ENCODE data around the gene PRX. TPM values are rescaled to one million over a fixed set of nuclear protein-coding genes. Genes with fewer than 3 reads are reported as not detected.

PRX gene
- total RNA-seq, 1 donor from 2014 or later = 36.2 TPM

GRCh38 chr19:40344422-40344821 is 68.8 kb downstream of the PRX start:
- no peak for DNase-seq
- no peak for TF ChIP-seq CTCF (IDR thresholded peaks at IDR 0.05)
- Histone ChIP-seq H3K4me1 (peaks cover 11% of the 10 kb centered on the region), H3K36me3 (peaks cover under 1% of the 10 kb centered on the region), H3K4me3 (no peak overlapping the region), H3K27ac (no peak overlapping the region), H3K27me3 (no peaks in the 10 kb centered on the region), H3K9me3 (no peaks in the 10 kb centered on the region)
- intact Hi-C loops (cut with DNase I) = no loop called here
- ATAC-seq = no peak

Small RNAs within 50 kb of the gene (microRNA-seq; reads per million reads assigned to microRNA genes)
- gene MIR6796 (ENCODE audit: borderline microRNAs expressed) = not detected

Other genes starting within 250 kb of the PRX start
- gene MAP3K10, start 222.0 kb downstream of the PRX start, total RNA-seq = 17.2 TPM
- gene TTC9B, start 195.0 kb downstream of the PRX start, total RNA-seq = not detected
- gene CCNP, start 186.7 kb downstream of the PRX start, total RNA-seq = not detected
- gene AKT2, start 128.0 kb downstream of the PRX start, total RNA-seq = 103 TPM
- gene C19orf47, start 65.0 kb downstream of the PRX start, total RNA-seq = 16.1 TPM
- 432 TPM for gene PLD3, start 64.7 kb downstream of the PRX start, total RNA-seq
- gene HIPK4, start 23.2 kb downstream of the PRX start, total RNA-seq = 0.64 TPM
- 22.1 TPM for gene SERTAD1, start 12.6 kb upstream of the PRX start, total RNA-seq
- gene SERTAD3, start 31.0 kb upstream of the PRX start, total RNA-seq = 32.6 TPM
- gene BLVRB, start 52.4 kb upstream of the PRX start, total RNA-seq = 132 TPM
- gene SPTBN4, start 53.6 kb upstream of the PRX start, total RNA-seq = 1.5 TPM
- 68.1 TPM for gene SHKBP1, start 163.5 kb upstream of the PRX start, total RNA-seq
- gene LTBP4, start 188.0 kb upstream of the PRX start, total RNA-seq = 430 TPM

Measured in upper lobe of right lung (tissue), 1 donor.